22Rv1 (cell line): ENCODE results near the gene ARHGAP26.

Experiments used
- CTCF ChIP-seq: fragments of 450-650 bp; IDR thresholded peaks from 2 replicates; pipeline ENCODE4 v1.5.1; 2017; ENCODE audit warnings: mild to moderate bottlenecking
- ZFX ChIP-seq: fragments of 450-650 bp; IDR thresholded peaks from 2 replicates; pipeline ENCODE4 v1.6.1; 2017; ENCODE audit warnings: antibody characterized with exemption, borderline replicate concordance

DNA sequence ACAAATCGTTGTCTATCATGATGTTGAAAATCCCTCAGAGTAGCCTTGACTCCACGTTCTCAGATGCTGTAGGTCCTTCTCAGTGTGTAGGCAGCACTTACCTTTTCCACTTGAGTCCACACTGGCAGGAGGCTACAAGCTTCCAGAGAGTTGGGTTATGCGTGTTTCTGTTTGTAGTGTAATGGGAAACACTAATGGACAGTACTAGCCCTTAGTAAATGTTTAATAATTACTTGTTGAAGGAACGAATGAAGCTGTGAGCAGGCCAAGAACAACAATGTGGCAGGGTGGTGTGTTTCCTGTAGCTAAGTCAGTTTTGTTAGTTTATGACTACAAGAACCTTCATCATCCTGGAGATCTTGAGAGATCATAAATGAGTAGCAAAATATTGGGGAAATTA lies 83.5 kb downstream of the ARHGAP26 start:
- TF ChIP-seq CTCF (no peak), ZFX (no peak)
